Naive thymus-derived CD4-positive, alpha-beta T cell (primary cell): ENCODE measurements around the gene STIL. TPM values are rescaled to one million over a fixed set of nuclear protein-coding genes. Genes with fewer than 3 reads are reported as not detected.

Experiments
- ATAC-seq: fragments of 150-1000 bp; cut with Tn5 transposase; 2 replicates; pipeline ENCODE4 v1.10.0; 2021; ENCODE audit warnings: mild to moderate bottlenecking, moderate library complexity
- CTCF ChIA-PET: fragments of 350-600 bp; sonication (Branson Sonifier 250); formaldehyde crosslinking; loops from one replicate; lab custom pipeline; 2021; ENCODE audit warnings: antibody characterized with exemption; lab: Charles Lee
- POLR2A ChIA-PET: fragments of 350-600 bp; sonication (Branson Sonifier 250); formaldehyde crosslinking; loops from one replicate; lab custom pipeline; 2021; ENCODE audit warnings: antibody characterized with exemption, inconsistent platforms; lab: Charles Lee
- DNase-seq, 9 donors: peaks; one replicate each; pipeline versions ENCODE4 v3.0.0 to v3.0.0-alpha.2; 2020 to 2022; ENCODE audit warnings: mixed read lengths in 1 of 9
- H3K27ac ChIP-seq: one replicate; pipeline ENCODE4 v1.7.0; 2013; ENCODE audit warnings: mild to moderate bottlenecking, low read depth, low read length, moderate library complexity
- H3K27me3 ChIP-seq, 2 donors: one replicate each; pipeline ENCODE4 v1.7.0; 2013; ENCODE audit warnings: low read length in 2 of 2, mild to moderate bottlenecking in 2 of 2, moderate library complexity in 2 of 2; ENCODE audit not compliant: control insufficient read depth in 2 of 2, insufficient read depth in 2 of 2
- H3K36me3 ChIP-seq, 3 experiments: 1 replicate in 2 of 3; 2 replicates in 1 of 3; pipeline ENCODE4 v1.7.0; 2013; ENCODE audit warnings: low read length in 3 of 3, mild to moderate bottlenecking in 3 of 3, moderate library complexity in 1 of 3; ENCODE audit not compliant: insufficient read depth in 3 of 3, control insufficient read depth in 2 of 3
- H3K4me1 ChIP-seq, 2 donors: one replicate each; pipeline ENCODE4 v1.7.0; 2013; ENCODE audit warnings: low read length in 2 of 2, mild to moderate bottlenecking in 2 of 2, moderate library complexity in 1 of 2; ENCODE audit not compliant: control insufficient read depth in 2 of 2, insufficient read depth in 2 of 2
- H3K4me3 ChIP-seq: 2 replicates; pipeline ENCODE4 v1.7.0; 2013; ENCODE audit warnings: mild to moderate bottlenecking, low read length
- H3K9me3 ChIP-seq, 3 experiments: 1 replicate in 2 of 3; 2 replicates in 1 of 3; pipeline ENCODE4 v1.7.0; 2013; ENCODE audit warnings: low read length in 3 of 3; ENCODE audit not compliant: control insufficient read depth in 2 of 3
- H3K27ac Mint-ChIP-seq, 9 donors: one replicate each; pipeline ENCODE4 v1.8.0; 2020 to 2022; ENCODE audit warnings: mixed read lengths in 9 of 9, mild to moderate bottlenecking in 8 of 9, moderate library complexity in 5 of 9, inconsistent platforms in 2 of 9
- H3K27me3 Mint-ChIP-seq, 5 donors: one replicate each; pipeline ENCODE4 v1.8.0; 2021 to 2022; ENCODE audit warnings: mixed read lengths in 5 of 5, mild to moderate bottlenecking in 1 of 5
- H3K36me3 Mint-ChIP-seq, 5 donors: one replicate each; pipeline ENCODE4 v1.8.0; 2020 to 2022; ENCODE audit warnings: mixed read lengths in 5 of 5, mild to moderate bottlenecking in 3 of 5, inconsistent platforms in 1 of 5
- H3K4me1 Mint-ChIP-seq, 7 donors: one replicate each; pipeline ENCODE4 v1.8.0; 2020 to 2022; ENCODE audit warnings: mixed read lengths in 7 of 7, mild to moderate bottlenecking in 3 of 7, inconsistent platforms in 1 of 7
- H3K4me3 Mint-ChIP-seq, 10 donors: one replicate each; pipeline ENCODE4 v1.8.0; 2020 to 2022; ENCODE audit warnings: mild to moderate bottlenecking in 10 of 10, mixed read lengths in 10 of 10, moderate library complexity in 6 of 10, inconsistent platforms in 2 of 10
- H3K9me3 Mint-ChIP-seq, 11 donors: one replicate each; pipeline ENCODE4 v1.8.0; 2020 to 2022; ENCODE audit warnings: mixed read lengths in 11 of 11, mild to moderate bottlenecking in 4 of 11, inconsistent platforms in 1 of 11, moderate library complexity in 1 of 11
- intact Hi-C, 2 donors: fragments of 100-400 bp; cut with micrococcal nuclease; formaldehyde crosslinking; loops; one replicate each; pipeline ENCODE4 v1.15.1; 2023
- polyA plus RNA-seq, 2 donors: library from polyadenylated mRNA; unstranded; fragments of 300-500 nt; fragmentation: Illumina TruSeq; gene quantifications; one replicate each; pipeline ENCODE4 v1.2.3, GENCODE V29; 2021
- total RNA-seq, 6 experiments: library from RNA in 5 of 6; stranded (reverse) in 5 of 6; gene quantifications; 1 replicate in 5 of 6; 2 replicates in 1 of 6; pipeline ENCODE4 v1.2.3 and lab custom pipeline; 2021 to 2026

The STIL gene
- total and polyA plus RNA-seq, 7 experiments from 2014 or later = 0.47 to 28.5 (median 1.4) TPM

DNA sequence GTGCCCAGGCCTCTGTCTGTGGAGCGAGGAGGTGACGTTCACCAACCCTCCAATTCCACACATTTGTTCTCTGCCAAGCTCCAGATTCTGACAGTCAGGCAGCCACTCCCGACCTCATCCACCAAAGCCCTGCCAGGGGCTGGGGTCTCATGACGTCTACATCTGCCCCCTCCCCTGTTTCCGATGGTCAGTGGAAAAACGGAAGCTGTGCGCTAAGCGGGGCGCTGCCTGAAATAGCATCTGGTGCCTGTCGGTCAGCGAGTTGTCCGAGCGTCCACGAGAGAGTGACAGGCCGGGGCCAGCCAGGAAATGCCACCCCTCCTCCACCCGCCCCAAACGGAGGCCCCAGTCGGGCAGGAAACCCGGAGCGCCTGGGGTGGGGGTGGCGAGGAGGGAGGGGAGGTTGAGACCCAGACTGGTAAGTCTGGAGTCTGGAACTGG is 78.7 kb downstream of the STIL start:
- intact Hi-C loops = no loop called here
- no peaks in the 10 kb centered on the region for H3K36me3 ChIP-seq
- Mint-ChIP-seq H3K27me3 (peaks cover 43 to 77% (median 77%) of the 10 kb centered on the region in 5 donors), H3K4me3 (no peak overlapping the region), H3K27ac (no peak overlapping the region), H3K36me3 (peaks cover 0 to 10% (median 1%) of the 10 kb centered on the region in 5 donors), H3K9me3 (peaks cover 0 to 4% (median 0%) of the 10 kb centered on the region in 11 donors), H3K4me1 (peaks cover 15 to 33% (median 27%) of the 10 kb centered on the region in 7 donors)
- no peak overlapping the region for H3K27ac ChIP-seq
- POLR2A ChIA-PET = no interaction called here
- no peak for ATAC-seq
- H3K4me3 ChIP-seq = no peak overlapping the region
- H3K27me3 ChIP-seq = peaks cover 12 to 18% of the 10 kb centered on the region in 2 donors
- no peaks in the 10 kb centered on the region for H3K9me3 ChIP-seq
- CTCF ChIA-PET = no interaction called here
- peaks cover 7 to 13% of the 10 kb centered on the region in 2 donors for H3K4me1 ChIP-seq
- DNase-seq = no peak

DNA sequence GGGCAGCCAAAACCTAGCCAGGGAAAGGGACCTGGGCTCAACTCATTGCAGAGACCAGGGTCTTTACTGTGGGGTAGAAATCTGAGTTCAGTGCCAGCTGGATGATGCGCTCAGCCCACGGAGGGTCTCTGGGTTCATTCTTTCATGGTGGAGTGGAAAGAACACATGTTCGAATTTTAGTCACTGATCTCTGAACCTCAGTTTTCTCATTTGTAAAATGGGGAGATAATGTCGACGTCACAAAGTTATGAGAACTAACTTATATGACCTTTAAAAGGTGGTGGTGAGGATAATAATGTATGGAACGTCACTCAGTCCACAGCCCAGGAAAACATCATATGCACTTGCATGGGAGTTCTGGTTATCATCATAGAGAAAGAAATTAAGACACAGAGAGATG is 80.8 kb downstream of the STIL start:
- Histone ChIP-seq H3K9me3 (no peaks in the 10 kb centered on the region), H3K4me3 (no peak overlapping the region), H3K36me3 (no peaks in the 10 kb centered on the region), H3K27me3 (peaks cover 23 to 36% of the 10 kb centered on the region in 2 donors), H3K27ac (no peak overlapping the region), H3K4me1 (peaks cover 12 to 13% of the 10 kb centered on the region in 2 donors)
- intact Hi-C loops = loop anchor here in 1 of 2 donors (5.0 kb wide), 1 partner anchor 474 kb away; no protein-coding TSS in a partner anchor
- ATAC-seq (no peak), DNase-seq (no peak)
- Mint-ChIP-seq H3K27me3 (peaks cover 54 to 89% (median 84%) of the 10 kb centered on the region in 5 donors), H3K27ac (no peak overlapping the region), H3K9me3 (peaks cover 0 to 4% (median 0%) of the 10 kb centered on the region in 11 donors), H3K4me1 (peaks cover 8 to 37% (median 28%) of the 10 kb centered on the region in 7 donors), H3K36me3 (peaks cover 0 to 10% (median 1%) of the 10 kb centered on the region in 5 donors), H3K4me3 (peak overlapping the region in 7 of 10 donors; percentile 14 to 85 (median 31))
- POLR2A ChIA-PET = interaction anchor here (0.8 kb wide), 1 partner anchor 23 kb away, joined by 3 read pairs; no protein-coding TSS in a partner anchor
- CTCF ChIA-PET = no interaction called here

DNA sequence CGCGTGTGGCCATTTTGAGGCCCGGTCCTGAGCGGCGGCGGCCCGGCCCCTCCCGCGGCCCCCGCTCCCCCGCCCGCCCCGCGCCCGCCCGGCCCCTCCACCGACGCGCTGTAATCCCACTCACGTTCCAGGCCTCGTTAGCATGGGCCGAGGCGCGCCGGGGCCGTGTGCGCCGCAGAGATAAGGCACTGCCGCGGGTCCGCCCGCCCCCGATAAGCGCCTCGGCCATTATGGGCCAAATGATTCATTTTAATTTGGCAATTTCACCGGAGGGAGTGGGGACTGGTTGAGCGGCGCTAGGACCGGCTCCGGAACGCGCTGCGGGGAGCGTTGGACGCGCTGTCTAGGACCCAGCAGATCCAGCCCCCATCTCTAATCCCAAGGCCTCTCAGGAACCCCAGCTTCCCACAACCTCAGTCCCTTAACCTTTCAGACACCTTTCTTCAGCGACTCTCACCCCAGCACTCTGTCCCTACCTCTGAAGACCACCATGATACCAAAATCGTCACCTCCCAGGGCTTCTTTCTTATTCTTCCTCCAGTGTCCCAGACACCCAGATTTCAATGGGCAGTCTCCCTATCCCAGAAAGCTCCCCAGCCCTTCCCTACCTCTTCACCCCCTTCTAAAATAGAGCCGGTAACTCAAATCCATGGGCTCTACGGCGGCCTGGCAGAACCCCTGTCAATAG is 81.6 kb downstream of the STIL start, which contains the start of gene TAL1:
Gene TAL1 (minus strand): TSS at position 39 of the 688 bp plus-strand sequence. CDS start 6,337 bp downstream, outside the sequence.
- Histone ChIP-seq H3K27me3 (peaks cover 23 to 40% of the 10 kb centered on the region in 2 donors), H3K27ac (no peak within 1 kb of the TSS), H3K9me3 (no peaks in the 10 kb centered on the region), H3K36me3 (no peaks in the 10 kb centered on the region), H3K4me1 (peaks cover 12 to 13% of the 10 kb centered on the region in 2 donors), H3K4me3 (peak within 1 kb of the TSS; percentile 4)
- Mint-ChIP-seq H3K9me3 (peaks cover 0 to 4% (median 0%) of the 10 kb centered on the region in 11 donors), H3K36me3 (peaks cover 0 to 10% (median 1%) of the 10 kb centered on the region in 5 donors), H3K4me3 (peak within 1 kb of the TSS; percentile 74 to 94 (median 84)), H3K27ac (peak within 1 kb of the TSS in 1 of 9 donors; percentile 62), H3K27me3 (peaks cover 63 to 92% (median 87%) of the 10 kb centered on the region in 5 donors), H3K4me1 (peaks cover 8 to 37% (median 28%) of the 10 kb centered on the region in 7 donors)
- intact Hi-C loops = loop anchor here in 1 of 2 donors (5.0 kb wide), 1 partner anchor 475 kb away; no protein-coding TSS in a partner anchor
- ATAC-seq = peak; percentile 52
- DNase-seq = no peak
- CTCF ChIA-PET = no interaction called here
- POLR2A ChIA-PET = interaction anchor here (0.8 kb wide), 1 partner anchor 22 kb away, joined by 3 read pairs; no protein-coding TSS in a partner anchor

DNA sequence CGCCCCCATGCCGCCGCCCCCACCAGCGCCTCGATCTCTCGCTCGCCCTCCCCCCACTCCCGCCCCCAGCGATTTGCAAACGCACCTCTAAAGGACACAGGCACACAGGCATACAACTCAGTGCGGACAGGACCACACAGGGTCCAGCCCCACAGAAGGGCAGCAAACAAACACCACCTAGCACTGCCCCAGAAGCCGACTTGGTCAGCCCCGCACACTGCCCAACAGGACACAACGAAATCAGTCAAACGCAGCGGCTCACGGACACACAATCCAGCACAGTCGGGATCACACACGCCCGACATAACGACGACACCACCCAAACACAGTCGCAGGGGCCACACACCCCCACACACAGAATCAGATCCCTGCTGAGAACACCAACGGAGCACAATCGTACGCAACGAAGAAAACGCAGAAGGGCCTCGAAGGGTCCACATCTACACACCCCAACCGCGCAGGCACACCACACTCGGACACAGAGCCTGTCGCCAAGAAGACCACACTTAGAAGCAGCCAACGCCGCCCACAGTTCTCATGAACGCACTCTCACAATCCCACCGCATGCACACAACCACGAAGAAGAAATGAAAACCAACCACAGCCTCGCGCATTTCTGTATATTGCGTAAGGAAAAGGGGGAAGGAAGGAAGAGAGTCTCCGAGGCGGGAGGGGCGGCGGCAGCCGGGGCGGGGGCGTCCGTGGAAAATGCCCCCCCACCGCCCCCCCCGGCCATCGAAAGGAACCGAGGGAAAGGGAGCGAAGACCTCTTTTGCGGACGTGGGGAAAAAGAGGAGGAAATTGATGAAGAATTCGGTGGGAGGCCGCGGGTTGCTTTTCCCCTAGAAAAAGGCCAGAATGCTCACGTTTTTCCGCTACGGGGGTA is 82.4 kb downstream of the STIL start:
- peaks cover 12 to 13% of the 10 kb centered on the region in 2 donors for H3K4me1 ChIP-seq
- peaks cover 23 to 45% of the 10 kb centered on the region in 2 donors for H3K27me3 ChIP-seq
- H3K4me3 Mint-ChIP-seq = peak overlapping the region; percentile 74 to 94 (median 84)
- peak overlapping the region; percentile 4 for H3K4me3 ChIP-seq
- peaks cover 70 to 95% (median 90%) of the 10 kb centered on the region in 5 donors for H3K27me3 Mint-ChIP-seq
- H3K36me3 Mint-ChIP-seq = peaks cover 0 to 10% (median 1%) of the 10 kb centered on the region in 5 donors
- peaks cover 0 to 4% (median 0%) of the 10 kb centered on the region in 11 donors for H3K9me3 Mint-ChIP-seq
- intact Hi-C loops = loop anchor here in 1 of 2 donors (5.0 kb wide), 1 partner anchor 476 kb away; no protein-coding TSS in a partner anchor
- CTCF ChIA-PET = no interaction called here
- peak overlapping the region in 1 of 9 donors; percentile 62 for H3K27ac Mint-ChIP-seq
- no peak overlapping the region for H3K27ac ChIP-seq
- DNase-seq = peak in 4 of 9 donors; percentile 14 to 33 (median 18)
- peaks cover 8 to 37% (median 28%) of the 10 kb centered on the region in 7 donors for H3K4me1 Mint-ChIP-seq
- POLR2A ChIA-PET = no interaction called here
- ATAC-seq = peak; percentile 55
- H3K9me3 ChIP-seq = no peaks in the 10 kb centered on the region
- no peaks in the 10 kb centered on the region for H3K36me3 ChIP-seq

DNA sequence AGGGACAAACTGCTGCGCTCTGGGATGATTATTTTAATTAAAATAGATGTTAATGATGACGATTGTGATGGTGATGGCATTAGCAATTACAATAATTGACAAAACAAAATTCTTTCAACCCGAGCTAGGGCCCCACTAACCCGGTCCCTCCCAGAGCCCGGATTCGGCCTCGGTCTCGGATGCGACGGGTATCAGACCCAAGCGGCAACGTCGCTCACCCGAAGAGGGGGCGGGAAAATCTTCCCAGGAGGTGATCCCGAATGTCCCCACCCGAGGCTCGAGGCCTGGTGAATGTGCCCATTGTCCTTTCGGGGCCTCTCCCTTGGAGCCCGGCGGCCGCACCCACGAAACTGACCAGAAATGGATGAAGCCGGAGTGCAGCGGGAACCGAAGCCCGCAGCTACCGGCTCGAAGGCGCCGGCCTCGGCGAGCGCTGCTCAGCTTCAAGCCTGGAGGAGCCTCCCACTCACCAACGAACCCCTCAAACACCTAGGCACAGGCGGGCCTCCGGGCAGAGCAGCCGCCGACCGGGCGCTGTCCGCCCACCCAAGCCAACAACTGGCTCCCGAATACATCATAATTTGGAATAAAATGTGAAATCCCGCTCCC is 83.2 kb downstream of the STIL start:
- Mint-ChIP-seq H3K27me3 (peaks cover 76 to 95% (median 89%) of the 10 kb centered on the region in 5 donors), H3K9me3 (peaks cover 0 to 4% (median 0%) of the 10 kb centered on the region in 11 donors), H3K4me1 (peaks cover 8 to 41% (median 30%) of the 10 kb centered on the region in 7 donors), H3K36me3 (peaks cover 0 to 10% (median 1%) of the 10 kb centered on the region in 5 donors), H3K27ac (no peak overlapping the region), H3K4me3 (peak overlapping the region in 9 of 10 donors; percentile 21 to 94 (median 80))
- intact Hi-C loops = loop anchor here in 1 of 2 donors (5.0 kb wide), 1 partner anchor 477 kb away; no protein-coding TSS in a partner anchor
- no peaks in the 10 kb centered on the region for H3K36me3 ChIP-seq
- no peak for ATAC-seq
- no peak overlapping the region for H3K27ac ChIP-seq
- CTCF ChIA-PET = no interaction called here
- no peaks in the 10 kb centered on the region for H3K9me3 ChIP-seq
- H3K4me3 ChIP-seq = peak overlapping the region; percentile 17
- peak in 3 of 9 donors; percentile 5 to 12 (median 10) for DNase-seq
- POLR2A ChIA-PET = no interaction called here
- H3K27me3 ChIP-seq = peaks cover 23 to 51% of the 10 kb centered on the region in 2 donors
- H3K4me1 ChIP-seq = peaks cover 12 to 13% of the 10 kb centered on the region in 2 donors
